Measurements from ENCODE around the gene BAZ1B. TPM values are rescaled to one million over a fixed set of nuclear protein-coding genes. Genes with fewer than 3 reads are reported as not detected.
"Not testable (repeated sequence)": the region's sequence is repeated elsewhere in the genome, so short reads cannot be mapped to it uniquely, and the experiment has no call there.

The BAZ1B gene
- total RNA-seq, 4 donors from 2014 or later = 56.0 to 77.8 (median 69.6) TPM

- TF ChIP-seq POLR2AphosphoS5 (IDR thresholded peaks at IDR 0.05) (no peak), EP300 (IDR thresholded peaks at IDR 0.05) (no peak), POLR2A (IDR thresholded peaks at IDR 0.05) (no peak), CTCF (IDR thresholded peaks at IDR 0.05) (no peak)
- peaks cover 0 to 97% of the 10 kb centered on the region in 2 donors for H3K36me3 ChIP-seq
- H3K4me3 ChIP-seq = no peak overlapping the region
- H3K27ac ChIP-seq = no peak overlapping the region
- no peaks in the 10 kb centered on the region for H3K9me3 ChIP-seq
- ATAC-seq = no peak
- no peaks in the 10 kb centered on the region for H3K27me3 ChIP-seq
- peaks cover 0 to 13% (median 0%) of the 10 kb centered on the region in 3 donors for H3K4me1 ChIP-seq
- 54 to 73% methylated on average over 5 of the region's 5 CpGs for WGBS, 2 donors (ENCODE audit: low coverage in 1 of 2)
Measured at GRCh38 chr7:73482746-73483145, 39.3 kb downstream of the BAZ1B start.

- H3K27me3 ChIP-seq, H3K27ac ChIP-seq, H3K4me3 ChIP-seq, ATAC-seq, H3K9me3 ChIP-seq: not testable (repeated sequence)
- H3K4me1 ChIP-seq = peaks cover 0 to 13% (median 0%) of the 10 kb centered on the region in 3 donors
- peaks cover 0 to 97% of the 10 kb centered on the region in 2 donors for H3K36me3 ChIP-seq
- 92% methylated on average over 2 to 10 of the region's 12 CpGs for WGBS, 2 donors (ENCODE audit: low coverage in 1 of 2)
Measured at GRCh38 chr7:73481521-73481920, 40.6 kb downstream of the BAZ1B start.

- Histone ChIP-seq H3K4me1 (peaks cover 0 to 13% (median 0%) of the 10 kb centered on the region in 3 donors), H3K4me3 (no peak overlapping the region), H3K27me3 (no peaks in the 10 kb centered on the region), H3K9me3 (no peaks in the 10 kb centered on the region), H3K36me3 (peaks cover 0 to 99% of the 10 kb centered on the region in 2 donors), H3K27ac (no peak overlapping the region)
- no peak for ATAC-seq
- TF ChIP-seq POLR2AphosphoS5 (IDR thresholded peaks at IDR 0.05) (no peak), POLR2A (IDR thresholded peaks at IDR 0.05) (no peak), EP300 (IDR thresholded peaks at IDR 0.05) (no peak), CTCF (IDR thresholded peaks at IDR 0.05) (no peak)
Measured at GRCh38 chr7:73478549-73478948, 43.5 kb downstream of the BAZ1B start.

GRCh38 chr7:73477376-73477775 lies 44.7 kb downstream of the BAZ1B start:
- TF ChIP-seq CTCF (IDR thresholded peaks at IDR 0.05) = no peak
- TF ChIP-seq POLR2A (IDR thresholded peaks at IDR 0.05) = no peak
- TF ChIP-seq POLR2AphosphoS5 (IDR thresholded peaks at IDR 0.05) = no peak
- TF ChIP-seq EP300 (IDR thresholded peaks at IDR 0.05) = no peak
- peaks cover 0 to 5% (median 0%) of the 10 kb centered on the region in 3 donors for H3K4me1 ChIP-seq
- ATAC-seq = no peak
- H3K36me3 ChIP-seq = peaks cover 0 to 100% of the 10 kb centered on the region in 2 donors
- H3K27me3 ChIP-seq = no peaks in the 10 kb centered on the region
- H3K4me3 ChIP-seq = no peak overlapping the region
- H3K9me3 ChIP-seq = no peaks in the 10 kb centered on the region
- no peak overlapping the region for H3K27ac ChIP-seq
- WGBS, 2 donors (ENCODE audit: low coverage in 1 of 2) = 78 to 92% methylated on average over 2 to 5 of the region's 5 CpGs

GRCh38 chr7:73470208-73470607 lies 51.9 kb downstream of the BAZ1B start:
- TF ChIP-seq POLR2A (IDR thresholded peaks at IDR 0.05) (no peak), EP300 (IDR thresholded peaks at IDR 0.05) (no peak), POLR2AphosphoS5 (IDR thresholded peaks at IDR 0.05) (no peak), CTCF (IDR thresholded peaks at IDR 0.05) (no peak)
- ATAC-seq = no peak
- 59 to 92% methylated on average over 5 of the region's 5 CpGs for WGBS, 2 donors (ENCODE audit: low coverage in 1 of 2)
- Histone ChIP-seq H3K27me3 (no peaks in the 10 kb centered on the region), H3K36me3 (peaks cover 9 to 94% of the 10 kb centered on the region in 2 donors), H3K27ac (no peak overlapping the region), H3K4me3 (no peak overlapping the region), H3K9me3 (no peaks in the 10 kb centered on the region), H3K4me1 (no peaks in the 10 kb centered on the region)

GRCh38 chr7:73467046-73467445 lies 55.0 kb downstream of the BAZ1B start:
- not testable (repeated sequence) for ATAC-seq, H3K4me1 ChIP-seq, H3K27ac ChIP-seq, H3K9me3 ChIP-seq, H3K27me3 ChIP-seq, H3K4me3 ChIP-seq
- WGBS, 2 donors (ENCODE audit: low coverage in 1 of 2) = 96 to 100% methylated on average over 4 to 6 of the region's 6 CpGs
- peaks cover 9 to 94% of the 10 kb centered on the region in 2 donors for H3K36me3 ChIP-seq
